Measurements from ENCODE around the gene CETN2.

DNA sequence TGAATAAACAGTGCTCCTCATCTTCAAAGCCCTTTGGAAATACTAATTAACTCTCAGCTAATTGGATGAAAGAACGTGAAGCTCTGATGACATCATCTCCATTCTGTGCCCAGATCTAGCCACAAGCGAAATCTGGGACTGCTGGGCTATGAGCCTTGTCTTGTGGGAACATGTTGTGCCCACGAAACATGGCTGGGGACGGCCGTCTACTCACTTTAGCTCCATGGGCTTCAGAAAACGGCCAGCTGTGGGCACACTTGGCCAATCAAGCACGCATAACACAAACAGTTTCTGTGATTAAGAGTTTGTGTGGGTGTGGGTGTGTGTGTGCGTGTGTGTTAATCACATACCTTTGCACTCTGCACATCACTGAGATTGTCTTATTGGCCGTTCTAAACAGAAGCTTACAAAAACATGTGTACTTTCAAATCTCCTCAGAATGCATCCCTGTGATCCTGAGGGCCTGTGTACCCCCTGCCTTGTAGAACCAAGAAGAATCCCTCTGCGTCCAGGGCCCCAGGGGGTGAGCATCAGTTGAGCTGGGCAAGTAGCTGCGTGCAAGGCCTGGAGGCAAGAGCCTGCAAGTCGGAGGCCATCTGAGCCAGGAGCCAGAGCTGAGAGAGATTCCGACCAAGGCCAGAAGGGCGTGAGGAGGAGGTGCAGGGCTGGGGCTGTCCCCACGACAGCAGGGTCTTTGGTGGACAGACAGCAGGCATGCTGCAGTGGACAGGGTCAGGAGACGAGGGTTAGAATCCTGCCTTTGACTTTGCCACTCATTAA lies 48.6 kb upstream of the CETN2 start:
- TF ChIP-seq ZNF214 (tag by site-specific recombination; IDR thresholded peaks at IDR 0.05; ENCODE audit: borderline replicate concordance): no peak
- TF ChIP-seq, protein P1, sequence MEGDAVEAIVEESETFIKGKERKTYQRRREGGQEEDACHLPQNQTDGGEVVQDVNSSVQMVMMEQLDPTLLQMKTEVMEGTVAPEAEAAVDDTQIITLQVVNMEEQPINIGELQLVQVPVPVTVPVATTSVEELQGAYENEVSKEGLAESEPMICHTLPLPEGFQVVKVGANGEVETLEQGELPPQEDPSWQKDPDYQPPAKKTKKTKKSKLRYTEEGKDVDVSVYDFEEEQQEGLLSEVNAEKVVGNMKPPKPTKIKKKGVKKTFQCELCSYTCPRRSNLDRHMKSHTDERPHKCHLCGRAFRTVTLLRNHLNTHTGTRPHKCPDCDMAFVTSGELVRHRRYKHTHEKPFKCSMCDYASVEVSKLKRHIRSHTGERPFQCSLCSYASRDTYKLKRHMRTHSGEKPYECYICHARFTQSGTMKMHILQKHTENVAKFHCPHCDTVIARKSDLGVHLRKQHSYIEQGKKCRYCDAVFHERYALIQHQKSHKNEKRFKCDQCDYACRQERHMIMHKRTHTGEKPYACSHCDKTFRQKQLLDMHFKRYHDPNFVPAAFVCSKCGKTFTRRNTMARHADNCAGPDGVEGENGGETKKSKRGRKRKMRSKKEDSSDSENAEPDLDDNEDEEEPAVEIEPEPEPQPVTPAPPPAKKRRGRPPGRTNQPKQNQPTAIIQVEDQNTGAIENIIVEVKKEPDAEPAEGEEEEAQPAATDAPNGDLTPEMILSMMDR (tag by site-specific recombination; IDR thresholded peaks at IDR 0.05): no peak
- TF ChIP-seq, protein P2, sequence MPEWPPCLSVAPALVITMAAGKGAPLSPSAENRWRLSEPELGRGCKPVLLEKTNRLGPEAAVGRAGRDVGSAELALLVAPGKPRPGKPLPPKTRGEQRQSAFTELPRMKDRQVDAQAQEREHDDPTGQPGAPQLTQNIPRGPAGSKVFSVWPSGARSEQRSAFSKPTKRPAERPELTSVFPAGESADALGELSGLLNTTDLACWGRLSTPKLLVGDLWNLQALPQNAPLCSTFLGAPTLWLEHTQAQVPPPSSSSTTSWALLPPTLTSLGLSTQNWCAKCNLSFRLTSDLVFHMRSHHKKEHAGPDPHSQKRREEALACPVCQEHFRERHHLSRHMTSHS (tag by site-specific recombination; IDR thresholded peaks at IDR 0.05): no peak
